HG03342 (cell line): ENCODE data around the gene SGF29.
"Not testable (repeated sequence)": the region's sequence is repeated elsewhere in the genome, so short reads cannot be mapped to it uniquely, and the experiment has no call there.

Experiments
- ATAC-seq: cut with Tn5 transposase; IDR thresholded peaks from one replicate; pipeline ENCODE4 v1.9.1; 2021; ENCODE audit warnings: mild to moderate bottlenecking, moderate library complexity; ENCODE audit not compliant: unreplicated experiment

SGF29 gene

GRCh38 chr16:28609631-28610594, 56.2 kb downstream of the SGF29 start, which contains the start of gene SULT1A1:
SULT1A1 (minus strand) TSS chr16:28610044; CDS start chr16:28608855, 1,189 bp downstream.
- ATAC-seq, result no peak

- no peak for ATAC-seq
Measured at GRCh38 chr16:28610595-28611191, 57.0 kb downstream of the SGF29 start.

- ATAC-seq, result not testable (repeated sequence)
Measured at GRCh38 chr16:28612359-28613280, 58.9 kb downstream of the SGF29 start.

- not testable (repeated sequence) for ATAC-seq
Measured at GRCh38 chr16:28613912-28614311, 60.2 kb downstream of the SGF29 start.

GRCh38 chr16:28614561-28614960, 60.8 kb downstream of the SGF29 start:
- ATAC-seq, result not testable (repeated sequence)

- ATAC-seq, result not testable (repeated sequence)
Measured at GRCh38 chr16:28615486-28616223, 61.9 kb downstream of the SGF29 start.

GRCh38 chr16:28616224-28616577, 62.5 kb downstream of the SGF29 start:
- ATAC-seq, result not testable (repeated sequence)

- no peak for ATAC-seq
Measured at GRCh38 chr16:28616636-28617035, 62.9 kb downstream of the SGF29 start.

GRCh38 chr16:28617874-28618273, 64.2 kb downstream of the SGF29 start:
- no peak for ATAC-seq

- ATAC-seq, result not testable (repeated sequence)
Measured at GRCh38 chr16:28620316-28620715, 66.6 kb downstream of the SGF29 start.

- no peak for ATAC-seq
Measured at GRCh38 chr16:28621481-28622155, 67.9 kb downstream of the SGF29 start.

- not testable (repeated sequence) for ATAC-seq
Measured at GRCh38 chr16:28622532-28623171, 68.9 kb downstream of the SGF29 start.

GRCh38 chr16:28623172-28623711, 69.5 kb downstream of the SGF29 start:
- no peak for ATAC-seq

- not testable (repeated sequence) for ATAC-seq
Measured at GRCh38 chr16:28630905-28631304, 77.2 kb downstream of the SGF29 start.

- not testable (repeated sequence) for ATAC-seq
Measured at GRCh38 chr16:28636093-28636823, 82.5 kb downstream of the SGF29 start.

- ATAC-seq, result not testable (repeated sequence)
Measured at GRCh38 chr16:28637765-28638164, 84.0 kb downstream of the SGF29 start, which contains the start of gene NPIPB8. NPIPB8 (plus strand) TSS chr16:28638065; CDS start chr16:28638361, 296 bp downstream.

- ATAC-seq, result not testable (repeated sequence)
Measured at GRCh38 chr16:28638359-28638758, 84.6 kb downstream of the SGF29 start.

- ATAC-seq, result not testable (repeated sequence)
Measured at GRCh38 chr16:28639959-28640358, 86.2 kb downstream of the SGF29 start.
